GM21515 (cell line): ENCODE measurements around the gene RABGAP1L.
"Not testable (repeated sequence)": the region's sequence is repeated elsewhere in the genome, so short reads cannot be mapped to it uniquely, and the experiment has no call there.

Experiments used
- ATAC-seq: cut with Tn5 transposase; IDR thresholded peaks from one replicate; pipeline ENCODE4 v1.9.1; 2021; ENCODE audit not compliant: unreplicated experiment

RABGAP1L gene

DNA sequence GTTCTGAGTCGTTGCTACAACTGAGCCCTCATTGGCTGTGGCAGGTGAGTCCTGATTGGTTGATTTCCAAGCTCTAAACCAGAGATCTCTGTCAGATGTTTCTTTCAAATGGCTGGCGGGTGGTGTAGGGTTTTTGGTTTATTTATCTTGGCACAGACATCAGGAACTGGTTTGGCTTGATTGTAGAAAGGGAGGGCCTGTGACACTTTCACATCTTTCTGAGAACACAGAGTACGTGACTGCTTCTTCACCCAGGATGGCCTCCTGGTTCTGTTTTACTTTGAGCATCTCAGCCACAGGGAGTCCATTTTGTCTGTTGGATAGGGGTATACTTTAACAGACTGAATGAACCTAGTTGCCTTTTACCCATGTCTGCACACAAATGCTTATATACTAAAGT lies 199.0 kb downstream of the RABGAP1L start:
- no peak for ATAC-seq

DNA sequence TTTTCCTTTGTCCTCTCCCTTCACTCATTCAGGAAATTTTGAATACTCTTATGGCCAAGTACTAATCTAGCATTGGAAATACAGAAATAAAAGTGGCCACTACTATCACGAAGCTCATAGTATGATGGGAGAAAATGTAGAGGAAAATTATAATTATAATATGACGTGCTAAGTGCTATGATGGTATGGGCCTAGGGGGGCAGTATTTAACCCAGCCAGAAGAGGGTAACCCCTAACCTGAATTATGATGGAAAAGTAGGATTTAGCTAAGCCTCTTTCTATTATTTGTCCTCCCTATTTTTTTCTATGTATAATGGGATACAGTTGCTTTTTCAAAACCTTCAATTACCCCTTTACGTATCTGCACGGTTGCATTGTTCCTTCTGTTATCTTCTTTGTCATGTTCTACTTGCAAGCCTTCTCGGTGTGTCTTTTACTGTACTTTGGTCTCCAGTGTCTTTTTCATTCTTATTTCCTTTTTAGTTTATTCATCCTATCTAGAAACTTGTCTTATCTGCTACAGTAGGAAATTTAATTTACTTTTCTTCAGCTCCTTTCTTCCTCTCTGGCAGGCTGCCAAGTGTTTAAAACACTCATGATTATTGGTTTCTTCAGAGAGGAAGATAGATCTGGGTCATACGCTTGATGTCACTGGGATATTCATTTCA lies 199.6 kb downstream of the RABGAP1L start:
- ATAC-seq, result no peak

DNA sequence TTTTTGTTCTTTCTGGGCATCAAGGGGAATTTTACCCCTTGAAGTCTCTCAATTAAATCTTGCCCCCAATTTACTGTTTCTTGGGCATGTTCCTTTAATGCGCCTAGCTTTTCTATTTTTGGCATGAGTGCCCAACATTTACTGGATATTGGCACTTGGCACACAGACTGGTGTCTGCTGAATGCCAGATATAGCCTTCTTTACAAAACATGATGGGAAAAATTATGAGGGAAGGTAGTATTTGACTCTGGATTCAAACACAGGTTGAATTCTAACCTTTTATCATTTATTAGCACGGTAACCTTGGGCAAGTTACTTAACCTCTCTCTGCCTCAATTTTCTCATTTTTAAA lies 200.1 kb downstream of the RABGAP1L start:
- ATAC-seq, result no peak

DNA sequence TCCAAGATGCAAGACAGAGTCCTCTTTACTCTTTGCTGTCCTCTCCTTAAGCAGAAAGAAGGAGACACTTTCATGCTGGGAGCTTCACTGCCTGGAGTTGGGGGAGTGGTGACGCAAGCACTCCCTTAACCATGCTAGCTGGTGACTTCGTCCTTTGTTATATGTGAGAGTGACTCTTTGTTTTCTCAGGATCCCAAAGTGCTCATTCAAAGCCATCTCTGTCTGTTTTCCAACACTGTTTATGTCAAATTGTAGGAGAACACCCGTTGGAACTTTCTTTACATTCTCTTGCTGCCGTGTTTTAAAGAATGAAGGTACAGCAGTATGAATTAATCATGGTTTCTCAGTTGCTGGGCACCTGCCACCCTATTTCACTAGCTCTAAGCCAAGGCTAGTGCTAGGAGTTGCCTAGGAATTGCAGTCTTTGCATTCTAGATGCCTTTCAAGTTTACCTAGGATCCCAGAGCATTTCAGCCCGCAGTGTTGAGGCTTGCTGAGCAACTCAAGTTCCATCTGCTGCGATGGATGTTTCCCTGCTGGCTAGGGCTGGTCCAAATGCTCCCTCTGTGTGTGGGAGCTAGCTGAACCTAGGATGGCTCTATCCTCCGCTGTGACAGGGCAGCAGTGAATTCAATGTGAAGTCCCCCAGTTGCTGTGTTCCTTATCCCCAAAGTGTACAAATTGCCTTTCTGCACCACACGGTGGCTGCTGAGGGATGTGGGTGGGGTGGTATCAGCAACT lies 205.8 kb downstream of the RABGAP1L start:
- no peak for ATAC-seq

DNA sequence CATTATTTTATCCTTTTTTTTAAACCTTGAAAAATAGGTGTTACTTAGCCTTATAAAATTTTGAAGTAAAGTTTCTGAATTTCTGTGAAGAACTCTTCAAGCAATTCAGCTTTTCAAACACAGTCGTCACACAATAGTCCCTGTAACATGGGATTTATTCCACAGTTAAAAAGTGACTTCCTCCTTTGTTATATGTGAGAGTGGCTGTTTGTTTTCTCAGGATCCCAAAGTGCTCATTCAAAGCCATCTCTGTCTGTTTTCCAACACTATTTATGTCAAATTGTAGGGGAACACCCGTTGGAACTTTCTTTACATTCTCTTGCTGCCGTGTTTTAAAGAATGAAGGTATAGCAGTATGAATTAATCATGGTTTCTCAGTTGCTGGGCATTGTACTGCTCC lies 207.6 kb downstream of the RABGAP1L start:
- no peak for ATAC-seq

DNA sequence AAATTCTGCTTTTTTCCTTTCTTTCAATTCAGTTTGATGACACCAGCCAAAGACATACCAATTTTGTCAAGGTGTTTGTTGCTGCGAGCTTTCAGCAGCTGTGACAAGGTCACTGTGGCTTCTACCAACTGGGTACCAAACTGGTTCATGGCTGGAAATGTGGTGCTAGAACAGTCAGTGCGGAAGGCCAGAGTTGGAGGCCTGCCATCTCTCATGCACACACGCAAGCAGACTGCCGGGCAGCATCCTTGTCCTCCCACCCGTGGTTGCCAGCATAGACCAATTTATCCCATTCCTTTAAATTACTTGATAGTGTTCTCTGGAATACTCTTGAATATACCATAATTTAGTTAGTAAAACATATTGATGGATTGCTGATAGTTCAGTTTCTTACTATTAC lies 208.6 kb downstream of the RABGAP1L start:
- ATAC-seq, result no peak

DNA sequence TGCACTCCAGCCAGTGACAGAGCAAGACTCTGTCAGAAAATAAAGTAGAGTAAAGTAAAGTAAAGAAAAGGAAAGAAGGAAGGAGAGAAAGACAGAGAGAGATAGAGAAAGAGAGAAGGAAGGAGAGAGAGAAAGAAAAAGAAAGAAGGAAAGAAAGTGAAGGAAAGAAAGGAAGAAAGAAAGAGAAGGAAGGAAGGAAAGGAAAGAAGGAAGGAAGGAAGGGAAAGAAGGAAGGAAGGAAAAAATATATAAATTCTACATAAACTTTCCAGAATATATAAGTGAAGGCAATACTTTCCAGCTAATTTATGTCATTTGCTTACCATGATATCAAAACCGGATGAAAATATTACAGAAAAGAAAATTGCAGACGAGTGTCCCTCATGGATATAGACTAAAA lies 216.7 kb downstream of the RABGAP1L start:
- no peak for ATAC-seq

DNA sequence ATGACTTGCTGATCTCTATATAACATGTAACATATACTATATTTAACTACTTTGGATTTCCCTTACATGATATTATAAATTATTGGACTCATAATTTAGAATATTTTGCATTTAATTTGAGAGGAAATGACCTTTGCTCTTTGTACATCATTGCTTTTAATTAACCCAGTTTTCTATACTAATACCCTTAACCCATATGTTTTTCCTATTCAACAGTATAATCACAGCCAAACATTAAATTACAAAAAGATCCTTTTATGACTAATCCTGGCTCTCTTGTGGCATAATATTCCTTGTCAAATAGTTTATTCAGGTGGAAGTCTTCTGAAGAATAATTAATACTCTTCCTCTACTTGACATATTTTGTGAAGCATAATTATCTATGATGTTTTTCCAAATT lies 232.4 kb downstream of the RABGAP1L start:
- no peak for ATAC-seq

DNA sequence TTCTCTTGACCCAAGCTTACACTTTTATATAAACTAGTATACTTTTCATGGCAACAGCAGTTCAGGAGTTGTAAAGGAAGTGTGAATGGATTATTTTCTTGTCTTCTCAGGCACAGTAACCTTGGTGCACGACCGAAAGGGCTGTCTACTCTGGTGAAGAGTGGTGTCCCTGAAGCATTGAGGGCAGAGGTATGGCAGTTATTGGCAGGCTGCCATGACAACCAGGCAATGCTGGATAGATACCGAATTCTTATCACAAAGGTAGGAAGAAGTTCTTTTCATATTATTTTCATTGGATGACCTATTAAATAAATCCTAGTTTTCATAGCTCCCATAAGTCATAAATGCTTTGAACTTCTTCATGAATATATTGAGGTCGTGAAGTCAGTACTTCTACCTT lies 234.6 kb downstream of the RABGAP1L start:
- no peak for ATAC-seq

DNA sequence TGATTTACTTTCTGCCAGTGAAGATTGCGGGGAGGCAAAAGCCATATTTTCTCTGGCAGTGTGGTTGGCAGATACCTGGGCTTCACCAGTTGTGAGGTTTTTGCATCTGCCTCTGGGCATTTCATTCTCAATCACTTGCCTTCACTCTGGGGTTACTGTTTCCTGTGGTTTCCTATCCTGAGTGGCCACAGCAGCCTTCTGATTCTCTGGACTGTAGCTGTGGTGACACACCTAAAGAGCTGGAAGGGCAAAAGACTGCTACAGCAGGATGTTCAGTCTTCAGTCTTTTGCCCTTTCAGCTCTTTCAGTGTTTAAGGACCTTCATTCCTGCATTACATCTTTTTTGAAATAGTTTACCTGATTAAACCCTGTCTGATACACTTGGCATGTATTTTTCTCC lies 237.9 kb downstream of the RABGAP1L start:
- ATAC-seq, result no peak

DNA sequence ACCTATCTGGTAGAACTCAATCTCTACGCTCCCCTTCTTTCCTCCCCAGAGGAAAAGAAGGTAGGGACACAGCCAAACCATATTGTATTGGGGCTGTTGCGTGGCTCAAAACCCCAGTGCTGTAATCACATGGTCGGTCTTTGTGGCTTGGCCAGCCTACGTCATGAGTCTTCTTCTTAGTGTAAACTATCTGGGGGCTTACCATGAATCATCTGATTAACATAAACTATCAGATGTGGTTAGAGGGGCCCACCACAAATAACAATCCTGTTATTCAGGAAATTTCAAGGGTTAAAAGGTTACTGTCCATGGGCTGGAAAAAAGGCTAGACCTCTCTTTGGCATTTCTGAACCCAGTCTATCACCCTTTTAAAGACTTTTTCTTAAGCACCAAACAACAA lies 238.9 kb downstream of the RABGAP1L start:
- no peak for ATAC-seq

DNA sequence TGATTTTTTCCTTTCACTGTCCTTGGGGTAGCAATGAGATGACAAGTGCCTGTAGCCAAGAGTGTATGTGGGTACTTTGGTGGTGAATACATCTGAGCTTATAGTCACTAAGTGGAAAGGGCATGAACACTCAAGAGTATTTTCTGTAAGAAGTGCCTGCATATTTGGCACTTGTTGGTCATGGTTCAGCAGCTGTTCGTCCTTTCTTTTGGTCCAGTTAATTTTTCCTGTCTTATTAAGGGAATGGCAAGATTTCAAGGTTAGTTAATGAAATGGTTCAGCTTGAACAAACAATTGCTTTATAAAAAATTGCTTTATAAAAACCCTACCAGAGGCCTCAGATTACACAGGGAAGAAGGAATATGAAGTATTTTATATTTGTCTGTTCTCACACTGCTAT lies 239.9 kb downstream of the RABGAP1L start:
- no peak for ATAC-seq

DNA sequence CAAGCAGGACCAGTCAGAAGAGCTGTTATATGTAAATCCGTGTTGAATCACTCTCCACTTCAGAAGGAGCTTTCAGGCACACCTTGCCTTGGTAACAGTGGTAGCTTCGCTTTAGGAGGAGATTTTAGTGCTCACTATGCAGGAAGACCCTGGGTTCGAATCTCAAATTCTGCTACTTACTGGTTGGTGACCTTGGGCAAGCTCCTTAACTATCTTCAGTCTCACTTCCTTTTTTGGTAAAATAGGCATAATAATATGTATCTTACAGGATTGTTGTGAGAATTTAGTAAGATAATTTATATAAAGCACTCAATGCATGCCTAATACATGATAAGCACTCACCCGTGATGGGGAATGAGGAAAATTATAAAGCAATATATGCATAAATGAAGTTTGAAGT lies 241.8 kb downstream of the RABGAP1L start:
- no peak for ATAC-seq

DNA sequence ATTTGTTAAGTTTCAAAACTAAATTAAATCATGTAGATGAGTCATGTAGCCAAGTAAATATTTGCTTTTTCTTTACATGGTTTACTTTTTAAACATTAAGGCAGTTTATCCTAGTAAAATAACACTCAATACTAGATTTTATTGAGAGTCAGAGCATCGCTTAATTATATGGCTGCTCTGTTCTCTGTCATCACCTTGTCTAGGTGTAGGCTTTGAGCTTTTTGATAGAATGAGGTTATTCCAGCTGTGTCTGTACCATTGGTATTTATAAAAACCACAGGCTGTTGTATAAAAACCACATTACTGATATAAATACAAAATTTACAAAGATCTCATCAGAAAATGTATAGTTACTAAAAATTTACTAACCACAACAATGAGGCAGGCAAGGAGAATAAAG lies 245.9 kb downstream of the RABGAP1L start:
- no peak for ATAC-seq

DNA sequence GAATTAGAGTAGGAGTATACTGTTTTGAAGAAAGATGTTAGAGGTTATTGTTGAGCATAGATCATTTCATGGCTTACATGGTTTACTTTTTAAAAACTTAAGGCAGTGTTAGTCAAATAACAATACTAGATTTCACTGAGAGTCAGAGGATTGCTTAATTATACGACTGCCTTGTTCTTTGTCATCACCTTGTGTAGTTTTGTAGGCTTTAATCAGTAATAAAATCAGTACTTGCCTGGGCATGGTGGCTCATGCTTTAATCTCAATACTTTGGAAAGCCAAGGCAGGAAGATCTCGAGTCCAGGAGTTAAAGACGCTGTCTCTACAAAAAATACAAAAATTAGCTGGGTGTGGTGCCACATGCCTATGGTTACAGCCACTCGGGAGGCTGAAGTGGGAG lies 247.1 kb downstream of the RABGAP1L start:
- no peak for ATAC-seq

DNA sequence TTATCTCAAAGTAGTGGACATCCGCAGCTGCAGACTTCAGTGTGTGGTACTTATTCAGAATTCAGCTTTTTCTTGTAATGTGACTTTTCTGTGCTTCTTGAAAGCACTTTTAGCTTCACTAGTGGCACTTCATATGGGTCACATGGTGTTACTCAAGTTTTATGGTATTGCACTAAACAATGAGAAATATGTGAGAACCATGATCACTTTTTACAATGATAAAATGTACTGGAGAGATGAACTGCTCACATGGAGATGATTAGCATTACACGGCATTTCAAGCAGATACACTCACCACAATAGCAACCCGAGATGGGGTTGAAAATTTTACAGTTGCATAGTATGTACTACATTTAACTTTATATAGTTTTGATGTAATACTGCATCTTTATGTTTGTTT lies 248.3 kb downstream of the RABGAP1L start:
- no peak for ATAC-seq

DNA sequence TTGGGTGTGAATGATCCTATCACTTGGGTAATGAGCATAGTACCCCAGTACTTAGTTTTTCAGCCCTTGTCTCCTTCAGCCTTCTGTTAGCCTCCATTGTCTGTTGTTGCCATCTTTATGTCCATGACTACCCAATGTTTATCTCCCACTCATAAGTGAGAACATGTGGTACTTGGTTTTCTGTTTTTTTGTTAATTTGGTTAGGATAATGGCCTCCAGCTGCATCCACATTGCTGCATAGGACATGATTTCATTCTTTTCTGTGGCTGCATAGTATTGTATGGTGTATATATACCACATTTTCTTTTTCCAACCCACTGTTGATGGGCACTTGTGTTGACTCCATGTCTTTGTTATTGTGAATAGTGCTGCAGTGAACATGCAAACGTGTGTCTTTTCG lies 248.8 kb downstream of the RABGAP1L start:
- ATAC-seq, result no peak

DNA sequence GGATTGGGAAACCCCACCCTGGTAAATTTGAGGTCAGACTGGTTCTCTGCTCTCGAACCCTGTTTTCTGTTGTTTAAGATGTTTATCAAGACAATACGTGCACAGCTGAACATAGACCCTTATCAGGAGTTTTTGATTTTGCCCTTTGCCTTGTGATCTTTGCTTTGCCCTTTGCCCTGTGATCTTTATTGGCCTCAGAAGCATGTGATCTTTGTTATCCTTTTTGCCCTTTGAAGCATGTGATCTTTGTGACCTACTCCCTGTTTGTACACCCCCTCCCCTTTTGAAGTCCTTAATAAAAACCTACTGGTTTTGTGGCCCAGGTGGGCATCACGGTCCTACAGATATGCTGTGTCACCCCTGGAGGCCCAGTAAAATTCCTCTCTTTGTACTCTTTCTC lies 250.5 kb downstream of the RABGAP1L start:
- ATAC-seq, result not testable (repeated sequence)

DNA sequence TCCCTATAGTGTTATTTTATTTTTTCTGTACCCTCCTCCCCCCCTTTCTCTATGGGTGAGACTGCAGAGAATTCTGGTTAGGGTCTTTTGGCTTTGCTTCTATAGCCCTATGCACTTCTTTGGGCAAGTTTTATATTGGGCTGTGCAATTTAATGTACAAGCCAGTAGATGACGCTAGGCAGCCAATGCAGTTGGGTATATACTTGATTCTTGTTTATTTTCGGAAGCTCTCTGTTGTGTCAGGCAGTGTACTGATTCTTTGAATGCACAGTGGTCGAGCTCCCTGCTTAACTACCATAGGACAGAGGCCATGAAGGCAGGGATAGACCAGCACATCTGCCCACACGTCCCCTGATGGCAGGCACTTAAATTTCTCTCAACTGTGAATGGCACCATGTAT lies 254.3 kb downstream of the RABGAP1L start:
- no peak for ATAC-seq

DNA sequence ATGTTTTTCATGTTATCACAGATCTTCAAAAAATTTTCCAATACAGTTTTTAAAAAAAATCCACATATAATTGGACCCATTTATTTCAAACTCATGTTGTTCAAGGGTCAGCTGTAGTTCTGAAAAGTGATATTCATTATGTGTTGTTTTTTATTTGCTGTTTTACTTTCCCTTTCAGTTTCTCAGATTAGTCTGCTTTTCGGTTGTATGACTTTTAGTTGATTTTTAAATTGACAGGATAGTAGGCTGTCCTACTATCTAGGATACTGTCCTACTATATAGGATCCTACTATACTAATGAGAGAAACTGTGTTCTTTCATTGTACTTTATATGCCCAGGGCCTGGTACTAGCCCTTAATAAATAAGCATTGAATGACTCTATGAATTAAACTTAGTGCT lies 254.9 kb downstream of the RABGAP1L start:
- ATAC-seq, result no peak

DNA sequence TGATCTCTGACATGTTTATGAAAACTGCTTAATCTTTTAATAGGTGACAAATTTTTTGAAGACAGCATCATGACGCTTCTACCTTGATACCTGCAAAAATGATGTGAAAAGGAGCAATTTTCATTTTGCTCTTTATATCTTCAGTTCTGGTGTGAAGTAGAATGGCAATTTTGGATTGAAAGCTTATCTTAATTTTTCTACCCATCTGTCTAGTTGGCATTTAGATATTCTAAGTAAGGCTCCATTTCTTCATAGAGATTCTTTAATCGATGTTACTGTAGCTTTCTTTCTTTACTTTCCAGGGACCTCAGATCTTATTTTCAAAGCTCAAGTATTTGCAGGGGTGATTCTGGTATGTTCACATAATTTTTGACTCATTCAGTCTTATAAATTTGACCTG lies 256.2 kb downstream of the RABGAP1L start:
- ATAC-seq, result no peak

DNA sequence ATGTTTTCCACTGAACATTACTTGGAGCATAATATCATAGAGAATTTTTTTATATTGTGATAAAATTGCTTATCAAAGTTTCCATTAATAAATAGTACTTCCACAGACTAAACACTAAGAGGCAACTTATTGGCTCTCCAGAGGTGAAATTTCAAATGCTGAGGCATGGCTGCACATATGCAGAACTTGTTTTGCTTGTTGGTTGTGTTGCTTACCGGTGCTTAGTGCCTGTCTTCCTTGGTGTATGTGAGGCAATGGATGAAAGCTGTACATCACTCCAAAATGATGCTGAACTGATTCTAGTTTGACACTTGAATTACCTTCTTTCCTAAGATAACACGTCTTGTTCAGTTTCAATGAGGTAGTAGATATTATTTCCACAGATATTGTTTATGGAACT lies 258.6 kb downstream of the RABGAP1L start:
- ATAC-seq, result no peak

DNA sequence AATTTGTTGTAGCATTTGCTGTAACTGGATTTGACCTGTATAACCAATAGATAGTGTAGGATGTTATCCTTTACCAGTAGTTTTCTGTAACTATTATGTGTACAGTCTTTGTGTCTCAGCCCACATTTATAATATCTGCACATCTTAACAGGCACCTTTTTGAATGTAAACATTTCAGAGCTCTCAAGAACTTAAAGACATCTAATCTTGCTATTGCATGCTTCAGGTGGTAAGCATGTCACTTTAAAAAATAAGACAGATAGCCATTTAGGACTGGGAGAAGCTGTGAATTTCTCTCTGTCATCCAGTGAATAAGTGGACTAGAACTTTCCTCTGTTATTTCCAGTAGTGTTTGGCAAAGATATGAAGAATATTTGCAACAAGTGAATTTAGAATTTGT lies 265.8 kb downstream of the RABGAP1L start:
- ATAC-seq, result no peak
